ENCODE data around the gene CFAP119. TPM values are rescaled to one million over a fixed set of nuclear protein-coding genes. Genes with fewer than 3 reads are reported as not detected.

CFAP119 gene
- polyA plus RNA-seq, 1 of the 3 experiments (the other 2 are of a cell fraction): 28.4 TPM

GRCh38 chr16:30802936-30803335 lies 41.1 kb upstream of the CFAP119 start:
- no peak for DNase-seq
- no peak overlapping the region for H3K9ac ChIP-seq
- H3K4me3 ChIP-seq (ENCODE audit: low read depth in 2 of 2, low read length in 1 of 2): no peak overlapping the region
- no peak overlapping the region for H3K27ac ChIP-seq (ENCODE audit: low read depth in 2 of 2, low read length in 1 of 2)
- H3K36me3 ChIP-seq (replicated peaks in 1 of 2; ENCODE audit: control insufficient read depth in 1 of 2, insufficient read depth in 2 of 2, low read length in 1 of 2): no peaks in the 10 kb centered on the region
- ChIA-PET CTCF (interaction anchor here (1.1 to 1.3 kb wide), 3 partner anchors 9 to 658 kb away, joined by 3 read pairs; no protein-coding TSS in a partner anchor), POLR2A (interaction anchor here (0.7 to 0.9 kb wide), 3 partner anchors 16 to 37 kb away, joined by 3 to 5 read pairs (median 3); partner anchors contain the start of gene ZNF629)
- no peaks in the 10 kb centered on the region for H3K9me3 ChIP-seq
- peaks cover 6% of the 10 kb centered on the region for H3F3A ChIP-seq (replicated peaks; ENCODE audit: insufficient read depth)
- no peaks in the 10 kb centered on the region for H4K20me1 ChIP-seq (ENCODE audit: insufficient read depth)
- no peak overlapping the region for H2AFZ ChIP-seq (ENCODE audit: low read depth)
- no peaks in the 10 kb centered on the region for H3K79me2 ChIP-seq (ENCODE audit: insufficient read depth)
- 89% methylated on average over 3 of the region's 3 CpGs for WGBS (ENCODE audit: low lambda C conversion rate)
- no peaks in the 10 kb centered on the region for H3K27me3 ChIP-seq (ENCODE audit: insufficient read depth)
- TF ChIP-seq MEF2A (IDR thresholded peaks at IDR 0.05; ENCODE audit: borderline replicate concordance, low read depth) (no peak), RCOR1 (IDR thresholded peaks at IDR 0.05; ENCODE audit: low read length) (no peak), GABPA (IDR thresholded peaks at IDR 0.05; ENCODE audit: low read depth) (no peak), YY1 (IDR thresholded peaks at IDR 0.05; ENCODE audit: low read depth) (no peak), FOSL2 (IDR thresholded peaks at IDR 0.05; ENCODE audit: borderline replicate concordance, low read depth) (no peak), ELF1 (IDR thresholded peaks at IDR 0.05) (no peak), FOXM1 (IDR thresholded peaks at IDR 0.05; ENCODE audit: low read depth) (no peak), TCF12 (IDR thresholded peaks at IDR 0.05) (no peak), EZH2phosphoT487 (IDR thresholded peaks at IDR 0.05; ENCODE audit: borderline replicate concordance, low read depth) (no peak), RAD21 (IDR thresholded peaks at IDR 0.05; ENCODE audit: low read length) (no peak), SIN3A (IDR thresholded peaks at IDR 0.05; ENCODE audit: borderline replicate concordance, low read depth, low read length) (no peak), ZBTB33 (IDR thresholded peaks at IDR 0.05; ENCODE audit: borderline replicate concordance, low read depth) (no peak), EP300 (IDR thresholded peaks at IDR 0.05; ENCODE audit: borderline replicate concordance in 1 of 2, low read depth in 1 of 2, low read length in 1 of 2) (no peak), CHD2 (IDR thresholded peaks at IDR 0.05; ENCODE audit: low read length, partially characterized antibody) (no peak), JUND (IDR thresholded peaks at IDR 0.05) (no peak), TAF1 (IDR thresholded peaks at IDR 0.05; ENCODE audit: borderline replicate concordance, low read depth, low read length) (no peak), NFIC (IDR thresholded peaks at IDR 0.05; ENCODE audit: borderline replicate concordance) (no peak)
- TF ChIP-seq, protein P1, sequence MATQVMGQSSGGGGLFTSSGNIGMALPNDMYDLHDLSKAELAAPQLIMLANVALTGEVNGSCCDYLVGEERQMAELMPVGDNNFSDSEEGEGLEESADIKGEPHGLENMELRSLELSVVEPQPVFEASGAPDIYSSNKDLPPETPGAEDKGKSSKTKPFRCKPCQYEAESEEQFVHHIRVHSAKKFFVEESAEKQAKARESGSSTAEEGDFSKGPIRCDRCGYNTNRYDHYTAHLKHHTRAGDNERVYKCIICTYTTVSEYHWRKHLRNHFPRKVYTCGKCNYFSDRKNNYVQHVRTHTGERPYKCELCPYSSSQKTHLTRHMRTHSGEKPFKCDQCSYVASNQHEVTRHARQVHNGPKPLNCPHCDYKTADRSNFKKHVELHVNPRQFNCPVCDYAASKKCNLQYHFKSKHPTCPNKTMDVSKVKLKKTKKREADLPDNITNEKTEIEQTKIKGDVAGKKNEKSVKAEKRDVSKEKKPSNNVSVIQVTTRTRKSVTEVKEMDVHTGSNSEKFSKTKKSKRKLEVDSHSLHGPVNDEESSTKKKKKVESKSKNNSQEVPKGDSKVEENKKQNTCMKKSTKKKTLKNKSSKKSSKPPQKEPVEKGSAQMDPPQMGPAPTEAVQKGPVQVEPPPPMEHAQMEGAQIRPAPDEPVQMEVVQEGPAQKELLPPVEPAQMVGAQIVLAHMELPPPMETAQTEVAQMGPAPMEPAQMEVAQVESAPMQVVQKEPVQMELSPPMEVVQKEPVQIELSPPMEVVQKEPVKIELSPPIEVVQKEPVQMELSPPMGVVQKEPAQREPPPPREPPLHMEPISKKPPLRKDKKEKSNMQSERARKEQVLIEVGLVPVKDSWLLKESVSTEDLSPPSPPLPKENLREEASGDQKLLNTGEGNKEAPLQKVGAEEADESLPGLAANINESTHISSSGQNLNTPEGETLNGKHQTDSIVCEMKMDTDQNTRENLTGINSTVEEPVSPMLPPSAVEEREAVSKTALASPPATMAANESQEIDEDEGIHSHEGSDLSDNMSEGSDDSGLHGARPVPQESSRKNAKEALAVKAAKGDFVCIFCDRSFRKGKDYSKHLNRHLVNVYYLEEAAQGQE (IDR thresholded peaks at IDR 0.05; ENCODE audit: low read depth, low read length): no peak
- TF ChIP-seq, protein P2, sequence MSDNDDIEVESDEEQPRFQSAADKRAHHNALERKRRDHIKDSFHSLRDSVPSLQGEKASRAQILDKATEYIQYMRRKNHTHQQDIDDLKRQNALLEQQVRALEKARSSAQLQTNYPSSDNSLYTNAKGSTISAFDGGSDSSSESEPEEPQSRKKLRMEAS (IDR thresholded peaks at IDR 0.05; ENCODE audit: low read depth): no peak
- TF ChIP-seq, protein P3, sequence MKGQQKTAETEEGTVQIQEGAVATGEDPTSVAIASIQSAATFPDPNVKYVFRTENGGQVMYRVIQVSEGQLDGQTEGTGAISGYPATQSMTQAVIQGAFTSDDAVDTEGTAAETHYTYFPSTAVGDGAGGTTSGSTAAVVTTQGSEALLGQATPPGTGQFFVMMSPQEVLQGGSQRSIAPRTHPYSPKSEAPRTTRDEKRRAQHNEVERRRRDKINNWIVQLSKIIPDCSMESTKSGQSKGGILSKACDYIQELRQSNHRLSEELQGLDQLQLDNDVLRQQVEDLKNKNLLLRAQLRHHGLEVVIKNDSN (IDR thresholded peaks at IDR 0.05; ENCODE audit: borderline replicate concordance, low read depth): no peak
- H3K4me2 ChIP-seq: no peak overlapping the region
- H3K4me1 ChIP-seq (ENCODE audit: control insufficient read depth in 1 of 2, insufficient read depth in 2 of 2, low read depth in 1 of 2, low read length in 1 of 2): peaks cover 3 to 7% of the 10 kb centered on the region in 2 experiments; a peak in 1 of 4 replicates
- H3K9me2 ChIP-seq: no peaks in the 10 kb centered on the region

All from SK-N-SH (cell line).